DMS53 treated with DMSO at 0.1 percent for 48 hours (cell line): Measurements from ENCODE around the gene LAIR2.

Source experiments
- DNase-seq: peaks from one replicate; lab custom pipeline; 2025; ENCODE audit not compliant: unreplicated experiment; lab: John Stamatoyannopoulos, UW

LAIR2 gene

GRCh38 chr19:54530866-54531265 is 28.2 kb downstream of the LAIR2 start:
- DNase-seq, result no peak

- no peak for DNase-seq
Observed at GRCh38 chr19:54532528-54532927, 29.9 kb downstream of the LAIR2 start.

DNA sequence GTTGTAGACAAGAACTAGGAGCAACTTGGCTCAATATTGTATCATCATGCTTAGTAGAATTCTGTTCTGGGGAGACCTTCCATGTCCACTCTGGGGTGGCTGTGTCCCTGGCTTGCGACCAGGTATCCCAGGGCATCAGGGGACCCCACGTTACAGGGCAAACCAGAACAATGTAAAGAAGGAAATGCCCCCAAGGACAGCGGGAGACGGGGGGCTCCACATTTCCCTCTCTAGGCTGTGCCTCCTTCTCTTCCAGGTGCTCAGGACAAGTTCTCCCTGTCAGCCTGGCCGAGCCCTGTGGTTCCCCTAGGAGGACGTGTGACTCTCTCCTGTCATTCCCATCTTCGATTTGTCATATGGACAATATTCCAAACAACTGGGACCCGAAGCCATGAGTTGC is 30.8 kb downstream of the LAIR2 start:
- no peak for DNase-seq

GRCh38 chr19:54534156-54534555 is 31.5 kb downstream of the LAIR2 start:
- no peak for DNase-seq

DNA sequence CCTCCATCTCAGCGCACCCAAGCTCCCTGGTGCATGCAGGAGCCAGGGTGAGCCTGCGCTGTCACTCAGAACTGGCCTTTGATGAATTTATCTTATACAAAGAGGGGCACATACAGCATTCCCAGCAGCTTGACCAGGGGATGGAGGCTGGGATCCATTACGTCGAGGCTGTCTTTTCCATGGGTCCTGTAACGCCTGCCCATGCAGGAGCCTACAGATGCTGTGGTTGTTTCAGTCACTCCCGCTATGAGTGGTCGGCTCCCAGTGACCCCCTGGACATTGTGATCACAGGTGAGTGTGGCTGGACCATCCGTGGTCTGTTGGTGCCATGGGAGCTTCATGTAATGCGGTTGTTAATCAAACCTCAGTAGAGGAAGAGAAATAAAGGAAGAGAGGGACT is 33.0 kb downstream of the LAIR2 start:
- DNase-seq, result no peak

DNA sequence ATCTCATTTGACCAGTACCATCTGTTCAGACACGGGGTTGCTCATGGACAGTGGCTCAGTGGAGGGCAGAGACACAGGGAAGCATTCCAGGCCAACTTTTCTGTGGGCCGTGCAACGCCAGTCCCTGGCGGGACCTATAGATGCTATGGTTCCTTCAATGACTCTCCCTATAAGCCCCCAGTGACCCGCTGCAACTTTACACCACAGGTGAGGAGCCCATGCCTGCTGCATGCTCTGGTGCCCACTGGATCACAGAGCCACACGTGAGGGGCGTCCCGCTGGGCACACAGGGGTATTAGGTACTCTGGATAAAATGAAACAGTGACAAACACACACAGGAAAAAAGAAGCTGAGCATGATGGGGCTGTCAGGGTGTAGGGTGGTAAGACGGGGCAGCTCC is 34.3 kb downstream of the LAIR2 start:
- no peak for DNase-seq

GRCh38 chr19:54541712-54542111 is 39.1 kb downstream of the LAIR2 start:
- no peak for DNase-seq

GRCh38 chr19:54548806-54549205 is 46.2 kb downstream of the LAIR2 start:
- no peak for DNase-seq

GRCh38 chr19:54549224-54549623 is 46.6 kb downstream of the LAIR2 start:
- DNase-seq, result no peak

DNA sequence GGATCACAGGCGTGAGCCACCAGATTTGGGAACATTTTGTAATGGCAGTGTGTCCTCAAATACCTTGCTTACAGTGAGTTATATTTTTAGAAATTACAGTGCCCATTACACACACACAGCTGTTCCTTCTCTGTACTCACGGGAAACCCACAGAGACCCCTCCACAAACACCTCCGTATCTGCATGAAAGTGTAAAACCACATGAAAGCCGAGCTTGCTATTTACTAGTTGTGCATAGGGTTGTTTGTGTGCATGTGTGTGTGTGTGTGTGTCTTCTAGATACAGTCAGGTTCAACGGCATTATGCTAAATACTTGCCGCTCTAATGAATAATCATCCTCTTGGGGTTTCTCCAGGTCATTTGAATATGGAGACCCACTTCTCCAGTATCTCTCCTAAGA is 48.7 kb downstream of the LAIR2 start:
- no peak for DNase-seq

- no peak for DNase-seq
Observed at GRCh38 chr19:54551950-54552912, 49.6 kb downstream of the LAIR2 start.

DNA sequence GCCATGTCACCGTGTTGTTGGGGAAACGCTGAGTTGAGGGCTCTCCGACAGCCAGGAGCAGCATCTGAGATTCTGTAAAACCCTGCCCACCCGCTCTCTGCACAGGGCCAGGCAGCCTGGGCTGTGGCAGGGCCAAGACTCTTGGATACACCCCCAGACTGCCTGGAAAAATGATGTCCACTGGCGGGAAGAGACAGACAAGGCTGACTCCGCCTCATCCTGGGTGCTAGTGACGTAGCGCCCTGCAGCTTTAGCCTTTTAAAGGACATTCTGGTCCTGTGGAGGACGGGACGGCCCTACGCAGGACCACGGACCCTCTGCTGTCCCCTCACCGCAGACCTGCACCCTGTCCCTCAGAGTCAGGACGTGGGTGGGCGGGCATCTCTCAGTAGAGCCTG is 50.3 kb downstream of the LAIR2 start:
- no peak for DNase-seq

DNA sequence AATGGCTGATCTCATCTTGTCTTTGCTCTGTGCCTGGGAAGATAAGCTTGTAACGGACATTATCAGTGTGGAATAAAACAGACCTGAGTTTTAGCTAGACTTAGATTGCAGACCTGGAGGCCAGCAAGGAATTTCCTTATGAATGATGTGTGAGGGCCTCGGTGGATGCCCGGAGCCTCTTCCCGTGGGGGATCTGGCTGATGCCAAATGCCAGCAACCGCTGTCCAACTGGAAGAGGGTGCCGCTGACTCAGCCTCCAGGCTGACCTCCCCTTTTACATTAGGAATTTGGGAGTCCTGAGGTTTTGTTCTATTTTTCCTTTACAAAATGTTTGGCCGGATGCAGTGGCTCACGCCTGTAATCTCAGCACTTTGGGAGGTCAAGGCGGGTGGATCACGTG is 51.4 kb downstream of the LAIR2 start:
- DNase-seq, result no peak

- no peak for DNase-seq
Observed at GRCh38 chr19:54554896-54555295, 52.3 kb downstream of the LAIR2 start.

GRCh38 chr19:54556194-54556593 is 53.6 kb downstream of the LAIR2 start:
- DNase-seq, result no peak

- no peak for DNase-seq
Observed at GRCh38 chr19:54558339-54558738, 55.7 kb downstream of the LAIR2 start.
